ENCODE data around the gene ULK4.

The ULK4 gene

DNA sequence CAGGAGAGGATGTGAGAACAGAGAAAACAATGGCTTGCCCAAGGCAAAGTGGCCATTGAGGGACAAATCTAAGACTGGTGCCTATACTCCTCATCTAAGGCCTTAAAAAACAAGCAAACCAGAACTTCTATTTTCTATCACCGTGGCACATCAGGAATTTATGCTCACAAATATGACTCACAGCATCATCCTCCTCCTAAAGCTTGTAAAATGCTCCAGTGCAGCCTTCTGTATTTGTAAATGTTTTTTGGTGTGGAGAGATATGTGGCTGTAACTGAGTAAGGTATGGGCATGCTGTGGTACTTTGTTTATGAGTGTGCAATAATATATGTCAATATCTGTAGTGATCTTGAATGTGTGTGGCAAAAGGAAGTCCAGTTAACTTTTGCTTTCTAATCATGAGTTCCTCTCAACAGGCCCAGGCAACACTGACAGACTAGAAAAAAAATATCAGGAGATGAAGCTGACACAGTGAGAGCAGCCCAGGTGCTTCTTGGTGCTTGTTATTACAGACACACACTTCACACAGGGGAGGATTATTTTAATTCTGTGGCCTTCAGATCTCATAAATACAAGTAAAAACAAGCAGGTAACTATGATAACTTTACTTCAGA lies 702.3 kb downstream of the ULK4 start:
- no peak for DNase-seq (ENCODE audit: low spot score)

DNA sequence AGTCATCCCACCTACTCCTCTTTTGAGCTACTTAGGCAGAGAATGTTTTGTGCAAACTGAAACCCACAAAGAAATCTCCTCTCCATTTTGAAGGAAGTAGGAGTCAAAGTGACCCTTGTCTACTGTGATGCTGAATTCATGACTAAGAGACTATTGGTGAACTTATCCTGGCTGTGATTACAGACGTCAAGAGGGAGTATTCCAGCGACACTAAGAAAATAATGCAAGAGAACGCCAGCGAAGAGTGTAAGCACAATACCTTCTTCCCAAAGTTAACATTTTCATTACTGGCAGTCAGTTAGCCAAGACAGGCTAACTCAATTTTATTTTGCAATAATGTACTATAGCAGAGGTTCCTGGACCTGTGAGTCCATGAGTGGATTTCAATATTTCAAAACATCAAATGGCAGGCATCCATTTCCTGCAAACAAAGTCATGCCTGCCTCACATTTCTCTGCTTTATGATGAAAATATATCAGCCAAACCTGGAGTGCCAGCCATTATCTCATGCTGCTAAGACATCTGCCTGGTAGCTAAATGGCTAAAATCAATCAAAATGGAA lies 703.6 kb downstream of the ULK4 start:
- no peak for DNase-seq (ENCODE audit: low spot score)

DNA sequence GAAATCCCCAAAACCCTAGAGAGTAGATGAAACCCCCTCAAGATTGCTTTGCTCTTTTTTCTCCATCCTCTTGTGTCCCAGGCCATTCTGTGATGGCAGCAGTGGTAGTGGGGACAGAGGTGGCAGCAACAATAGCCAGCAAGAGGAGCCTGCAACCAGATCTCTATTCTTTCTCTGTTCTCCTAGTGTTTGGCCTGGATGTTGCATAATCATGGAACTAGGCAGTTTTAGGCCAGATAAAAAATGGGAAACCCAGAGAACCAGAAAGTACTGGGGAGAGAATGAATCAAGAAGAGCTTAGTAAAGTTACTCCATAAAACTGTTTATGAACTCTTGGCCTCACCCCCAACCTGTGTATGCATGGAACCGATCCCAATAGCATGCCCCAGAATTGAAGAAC lies 710.3 kb downstream of the ULK4 start:
- no peak for DNase-seq (ENCODE audit: low spot score)

DNA sequence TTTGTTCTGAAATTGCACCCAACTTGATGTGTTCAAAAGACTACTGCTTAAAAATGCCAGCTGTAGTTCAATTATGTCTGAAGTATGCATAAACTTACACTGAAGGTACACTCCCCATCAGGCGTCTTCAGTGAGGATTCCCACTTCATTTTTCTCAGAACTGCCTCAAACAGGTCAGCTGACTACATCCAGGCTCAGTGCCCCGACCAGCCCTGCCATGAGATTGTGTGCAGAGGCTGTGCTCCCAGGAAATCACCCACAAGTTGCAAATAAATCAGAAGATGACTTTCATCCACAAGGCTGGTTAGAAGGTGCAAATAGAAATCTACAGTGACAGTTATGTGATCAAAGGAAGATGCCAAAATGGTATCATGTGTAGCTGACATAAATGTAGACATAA lies 711.1 kb downstream of the ULK4 start:
- no peak for DNase-seq (ENCODE audit: low spot score)

DNA sequence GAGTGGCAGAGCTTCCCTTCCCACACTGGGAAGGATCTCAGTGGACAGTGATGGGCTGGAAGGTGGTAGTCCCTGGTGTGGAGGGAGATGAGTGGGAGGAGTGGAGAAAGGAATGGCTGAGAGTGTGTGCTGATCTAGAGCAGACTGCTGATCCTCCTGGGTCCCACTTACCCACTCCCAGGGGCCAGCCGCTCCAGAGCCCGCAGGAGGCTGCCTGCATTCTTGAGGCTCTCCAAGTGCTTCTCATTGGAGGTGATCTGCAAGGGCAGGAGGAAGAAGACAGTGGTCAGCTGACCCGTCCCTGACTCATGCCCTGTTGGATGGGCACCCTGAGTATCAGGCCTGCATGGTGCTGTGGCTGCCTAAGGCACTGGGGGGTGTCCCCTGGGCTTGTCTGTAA lies 712.6 kb downstream of the ULK4 start:
- DNase-seq (ENCODE audit: low spot score): no peak

DNA sequence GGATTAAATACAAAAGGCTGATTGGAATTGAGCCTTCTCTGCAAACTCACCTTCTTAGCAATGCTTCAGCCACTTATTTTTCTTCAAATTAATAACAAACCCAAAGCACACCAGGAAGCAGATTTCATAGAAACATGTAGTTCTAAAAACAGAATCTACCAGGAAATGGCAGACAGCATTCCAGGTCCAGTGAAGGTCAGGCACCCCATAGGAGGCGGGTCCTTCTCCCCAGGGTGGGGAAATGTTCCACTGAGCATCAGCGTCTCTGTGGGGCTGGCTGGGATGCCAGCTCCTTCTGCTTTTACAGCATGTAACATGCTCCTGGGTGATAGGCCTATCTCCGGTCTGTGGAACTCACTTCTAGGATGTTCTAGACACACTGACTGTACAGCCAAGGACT lies 713.4 kb downstream of the ULK4 start:
- DNase-seq (ENCODE audit: low spot score): no peak

DNA sequence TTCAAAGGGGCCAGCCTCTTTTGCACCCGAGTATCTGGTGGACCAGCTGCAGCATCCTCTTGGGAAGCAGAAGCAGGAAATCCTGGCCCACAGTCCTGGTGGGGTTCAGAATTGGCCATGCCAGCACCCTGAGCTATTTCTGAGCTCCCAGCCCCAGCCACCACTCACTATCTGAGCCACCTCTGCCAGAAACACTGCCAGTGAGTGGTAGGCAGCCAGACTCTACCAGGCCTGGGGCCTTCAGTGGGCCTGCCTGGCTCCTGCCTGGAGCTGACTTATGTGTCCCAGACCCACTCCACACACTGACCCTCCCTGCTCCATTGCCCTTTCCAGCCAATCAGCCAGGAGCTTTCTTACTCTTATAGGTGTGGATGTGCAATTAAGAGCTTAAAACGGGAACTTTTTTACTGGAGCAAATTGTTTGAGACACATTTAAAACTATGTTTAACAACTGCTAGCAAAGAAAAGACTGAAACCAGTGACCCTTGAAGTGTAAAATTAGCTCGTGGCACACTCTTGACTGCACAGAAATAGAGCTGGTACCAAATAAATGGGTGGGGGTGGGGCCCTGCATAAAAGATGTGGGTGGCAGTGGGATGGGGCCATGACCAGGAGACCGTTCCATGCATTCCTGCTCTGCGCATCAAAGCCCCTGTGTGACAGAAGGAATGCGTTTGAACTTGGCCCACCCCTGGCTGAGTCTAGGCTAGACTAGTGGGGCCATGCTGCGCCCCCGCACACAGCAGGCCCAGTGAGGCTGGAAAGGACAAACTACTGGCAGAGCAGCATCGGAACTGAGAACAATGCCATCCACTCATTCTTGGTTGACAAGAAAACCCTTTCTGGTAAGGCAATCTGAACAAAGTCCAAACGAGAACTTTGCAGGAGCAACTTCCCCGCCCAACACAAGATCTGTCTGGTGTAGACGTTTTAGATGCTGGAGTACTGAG lies 714.6 kb downstream of the ULK4 start:
- no peak for DNase-seq (ENCODE audit: low spot score)

DNA sequence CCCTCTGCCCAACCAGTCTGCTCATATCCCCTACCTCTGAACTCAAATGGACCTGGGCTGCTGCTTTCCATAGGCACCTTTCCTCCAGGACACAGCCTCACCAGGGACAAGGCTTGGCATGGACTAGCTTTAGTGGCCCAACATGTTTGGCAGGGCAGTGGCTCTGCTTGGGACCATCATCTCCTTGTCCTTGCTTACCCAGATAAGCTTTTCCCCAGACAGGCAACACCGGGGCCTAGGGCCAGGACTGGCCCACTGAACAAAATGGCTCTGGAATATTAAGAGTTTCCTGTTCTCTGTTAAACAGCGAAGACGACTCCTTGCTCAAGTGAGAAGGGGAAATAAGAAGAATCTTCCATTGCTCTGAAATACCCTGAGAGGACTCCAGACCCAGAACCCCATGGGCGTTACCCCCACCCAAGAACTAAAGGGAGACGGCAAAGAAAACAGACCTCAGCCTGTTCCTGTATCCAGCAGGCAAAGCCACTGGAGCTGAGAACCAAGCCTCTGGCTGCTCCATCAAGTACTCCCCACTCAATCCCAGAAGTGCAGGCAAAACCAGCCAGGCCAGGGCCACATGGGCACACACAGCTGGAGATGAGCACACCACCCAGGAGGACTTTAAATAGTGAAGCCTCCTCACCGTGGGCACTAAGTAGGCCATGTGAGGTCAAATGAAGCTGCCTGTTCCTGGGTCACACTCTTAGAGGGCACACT lies 717.1 kb downstream of the ULK4 start:
- no peak for DNase-seq (ENCODE audit: low spot score)

DNA sequence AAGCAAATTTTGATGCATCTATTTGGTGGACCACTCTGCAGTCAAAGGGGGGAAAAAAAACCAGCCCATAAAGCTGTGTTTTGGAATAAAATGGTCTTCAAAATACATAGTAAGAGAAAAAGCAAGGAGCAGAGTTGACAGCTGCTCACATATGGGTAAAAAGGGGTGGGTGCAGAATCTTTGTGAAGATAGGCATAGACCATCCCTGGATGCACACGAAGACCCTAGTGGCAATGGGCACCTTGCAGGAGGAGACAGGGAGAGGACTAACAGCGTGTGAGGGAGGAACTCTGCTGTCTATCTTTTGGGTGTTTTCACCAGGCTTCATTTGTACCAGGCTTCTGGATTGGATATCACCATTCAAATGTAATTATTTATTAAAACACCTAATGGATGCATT lies 718.7 kb downstream of the ULK4 start:
- DNase-seq (ENCODE audit: low spot score): no peak

DNA sequence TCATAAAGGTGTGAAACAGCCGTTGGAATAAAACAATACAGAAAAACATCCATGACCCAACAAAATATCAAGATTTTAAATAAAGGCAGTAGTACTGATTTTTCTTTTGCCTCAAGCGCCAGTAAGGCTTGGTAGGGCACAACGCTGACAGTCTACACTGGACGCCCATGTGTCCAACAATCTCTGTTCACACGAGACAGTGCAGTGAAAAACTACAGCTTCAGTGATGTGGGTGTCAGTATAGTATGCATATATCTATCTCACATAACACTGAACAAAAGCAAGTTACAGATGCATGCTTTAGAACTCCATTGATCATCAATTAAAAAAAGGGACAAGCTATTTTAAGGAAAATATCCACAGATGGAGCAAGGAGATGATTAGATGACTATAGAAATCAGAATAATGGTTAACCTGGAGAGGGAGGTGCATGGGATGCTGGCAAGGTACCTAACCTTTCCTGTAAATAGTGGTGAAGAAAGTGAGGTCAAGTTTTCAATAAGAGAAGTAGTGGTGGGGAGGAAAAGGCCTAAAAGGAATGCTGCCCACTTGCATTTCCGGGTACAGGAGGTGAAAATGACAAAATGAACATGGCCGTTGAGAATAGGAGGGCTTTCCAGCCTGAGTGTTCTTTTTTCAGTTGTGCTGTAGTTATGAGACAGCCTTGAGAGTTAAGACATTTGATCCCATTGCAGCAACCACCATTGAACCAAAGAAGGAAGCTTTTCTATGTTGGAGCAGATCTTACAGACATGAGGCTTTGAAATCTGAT lies 719.9 kb downstream of the ULK4 start:
- no peak for DNase-seq (ENCODE audit: low spot score)

DNA sequence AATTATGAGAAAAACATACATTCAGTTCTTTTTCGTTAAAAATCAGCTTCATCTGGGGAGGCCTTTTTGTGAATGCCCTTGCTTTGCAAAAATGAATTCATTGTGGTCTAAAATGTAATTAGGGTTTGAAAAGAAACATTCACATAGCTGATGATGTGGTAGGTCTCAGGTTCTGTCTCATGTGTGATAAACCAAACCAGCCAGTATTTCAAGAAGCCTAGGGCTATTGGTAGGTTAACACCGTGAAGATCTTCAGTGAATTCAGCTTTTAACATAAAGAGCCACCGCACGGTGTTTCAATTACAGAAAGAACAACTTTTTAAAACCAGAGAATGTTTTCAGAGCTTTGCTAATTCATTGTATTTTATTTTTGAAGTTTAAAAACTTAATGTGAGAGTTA lies 720.7 kb downstream of the ULK4 start:
- DNase-seq (ENCODE audit: low spot score): no peak

DNA sequence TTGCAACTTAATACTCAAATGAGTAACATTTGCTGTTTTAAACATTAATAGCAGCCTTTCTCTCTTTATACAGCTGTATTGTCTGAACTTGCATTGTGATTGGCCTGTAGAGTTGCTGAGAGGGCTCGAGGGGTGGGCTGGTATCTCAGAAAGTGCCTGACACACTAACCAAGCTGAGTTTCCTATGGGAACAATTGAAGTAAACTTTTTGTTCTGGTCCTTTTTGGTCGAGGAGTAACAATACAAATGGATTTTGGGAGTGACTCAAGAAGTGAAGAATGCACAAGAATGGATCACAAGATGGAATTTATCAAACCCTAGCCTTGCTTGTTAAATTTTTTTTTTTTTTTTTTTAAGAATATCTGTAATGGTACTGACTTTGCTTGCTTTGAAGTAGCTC lies 722.3 kb downstream of the ULK4 start:
- no peak for DNase-seq (ENCODE audit: low spot score)

DNA sequence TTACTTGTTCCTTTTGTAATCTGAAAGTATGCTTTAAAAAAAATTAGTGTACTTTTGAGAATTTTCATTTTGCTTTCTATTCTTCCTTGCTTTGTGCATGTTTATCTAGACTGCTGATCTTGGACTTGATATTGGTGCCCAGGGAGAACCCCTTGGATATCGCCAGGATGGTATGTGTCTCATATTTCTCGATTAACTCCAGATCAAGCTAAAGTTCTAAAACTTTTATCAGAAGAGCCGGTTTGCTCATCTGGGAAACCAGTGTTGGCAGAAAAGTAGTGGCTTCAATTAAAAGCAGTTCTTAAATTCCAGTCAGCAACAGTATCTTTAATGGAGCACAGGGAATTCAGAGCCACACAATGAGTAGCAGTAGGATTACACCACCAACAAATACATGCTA lies 724.0 kb downstream of the ULK4 start:
- no peak for DNase-seq (ENCODE audit: low spot score)

DNA sequence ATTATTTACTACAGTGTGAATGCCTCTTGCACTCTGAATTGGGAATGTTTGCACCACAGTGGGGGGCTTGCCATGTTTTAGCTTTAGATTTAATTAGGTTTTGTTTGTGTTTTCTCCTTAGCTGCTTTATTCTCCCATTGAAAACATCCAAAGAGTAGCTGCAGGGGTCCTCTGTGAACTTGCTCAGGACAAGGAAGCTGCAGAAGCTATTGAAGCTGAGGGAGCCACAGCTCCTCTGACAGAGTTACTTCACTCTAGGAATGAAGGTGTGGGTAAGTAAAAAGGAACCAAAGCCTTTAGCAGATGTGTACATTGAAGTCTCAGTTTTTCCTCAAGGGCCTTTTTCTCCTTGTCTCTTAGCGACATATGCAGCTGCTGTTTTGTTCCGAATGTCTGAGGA lies 725.7 kb downstream of the ULK4 start:
- no peak for DNase-seq (ENCODE audit: low spot score)

DNA sequence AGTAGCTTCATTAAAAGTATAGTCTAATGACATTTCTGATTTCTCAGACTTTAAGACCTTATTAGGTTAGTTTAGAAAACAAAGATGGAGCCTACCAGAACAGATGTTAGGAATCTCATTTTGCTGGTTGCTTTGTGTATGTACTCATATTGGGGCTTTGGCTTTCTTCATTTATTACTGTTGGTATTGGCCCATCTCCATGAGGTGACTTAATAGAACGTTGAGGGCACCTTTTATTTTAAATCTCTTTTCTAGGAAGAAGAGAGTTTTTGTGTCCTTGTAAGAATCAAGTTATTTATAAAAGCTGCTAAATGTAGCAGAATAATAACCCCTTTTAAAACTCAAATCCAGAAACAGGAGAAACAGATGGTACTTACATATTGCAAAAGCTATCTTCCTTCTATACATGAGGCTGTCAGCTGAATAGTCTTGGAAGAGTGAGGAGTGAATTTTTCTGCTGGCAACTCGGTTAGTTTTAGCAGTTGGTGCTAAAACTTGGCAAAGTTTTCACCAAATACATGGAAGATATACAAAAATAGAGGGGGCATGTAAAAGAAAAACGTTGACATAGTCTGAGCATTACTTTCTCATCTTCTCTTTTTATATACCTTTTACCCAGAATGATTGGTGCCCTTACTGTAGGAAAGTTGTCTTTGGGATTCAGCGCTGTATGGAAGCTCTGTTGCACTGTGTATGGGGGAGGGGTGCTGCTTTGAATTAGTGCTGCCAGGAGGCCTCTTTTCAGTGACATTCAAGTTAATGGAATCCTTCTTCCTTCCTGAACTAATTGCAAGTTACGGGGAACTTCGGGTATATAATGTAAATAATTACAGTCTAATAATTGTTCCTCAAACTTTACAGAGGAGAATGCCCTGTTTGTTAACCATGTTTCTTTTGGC lies 726.8 kb downstream of the ULK4 start:
- DNase-seq (ENCODE audit: low spot score): no peak

DNA sequence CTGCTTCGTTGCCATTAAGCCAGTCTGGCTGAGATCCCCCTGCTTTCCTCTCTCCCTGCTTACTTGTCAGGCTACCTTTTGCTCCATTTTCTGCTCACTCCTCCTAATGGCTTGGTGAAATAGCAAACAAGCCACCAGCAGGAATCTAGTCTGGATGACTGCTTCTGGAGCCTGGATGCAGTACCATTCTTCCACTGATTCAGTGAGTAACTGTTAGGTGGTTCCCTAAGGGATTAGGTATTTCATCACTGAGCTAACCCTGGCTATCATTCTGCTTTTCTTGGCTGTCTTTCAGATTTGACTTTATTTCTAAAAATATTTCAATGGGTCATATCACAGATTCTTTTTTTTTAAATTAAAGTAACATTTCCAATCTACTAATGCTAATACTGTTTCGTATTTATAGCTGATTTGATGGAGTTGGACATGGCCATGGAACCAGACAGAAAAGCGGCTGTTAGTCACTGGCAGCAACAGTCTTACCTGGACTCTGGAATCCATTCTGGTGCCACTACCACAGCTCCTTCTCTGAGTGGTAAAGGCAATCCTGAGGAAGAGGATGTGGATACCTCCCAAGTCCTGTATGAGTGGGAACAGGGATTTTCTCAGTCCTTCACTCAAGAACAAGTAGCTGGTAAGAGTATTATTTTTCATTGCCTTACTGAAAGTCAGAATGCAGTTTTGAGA lies 737.6 kb downstream of the ULK4 start:
- DNase-seq (ENCODE audit: low spot score): no peak

DNA sequence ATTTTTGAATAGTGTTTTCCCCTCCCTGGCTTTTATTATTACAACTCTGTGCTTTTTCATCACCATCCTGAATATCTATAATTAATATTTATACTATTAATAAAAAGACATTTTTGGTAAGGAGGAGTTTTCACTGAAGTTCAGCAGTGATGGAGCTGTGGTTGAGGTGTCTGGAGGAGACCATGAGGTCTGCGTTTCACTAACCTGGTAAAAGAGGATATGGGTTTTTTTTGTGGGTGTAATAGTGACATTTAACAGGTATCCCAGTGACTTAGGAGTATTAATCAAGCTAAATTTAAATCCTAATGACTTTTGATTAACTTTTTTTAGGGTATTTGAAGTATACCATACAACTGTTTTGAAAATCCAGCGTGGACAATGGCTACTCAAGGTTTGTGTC lies 738.2 kb downstream of the ULK4 start:
- no peak for DNase-seq (ENCODE audit: low spot score)

DNA sequence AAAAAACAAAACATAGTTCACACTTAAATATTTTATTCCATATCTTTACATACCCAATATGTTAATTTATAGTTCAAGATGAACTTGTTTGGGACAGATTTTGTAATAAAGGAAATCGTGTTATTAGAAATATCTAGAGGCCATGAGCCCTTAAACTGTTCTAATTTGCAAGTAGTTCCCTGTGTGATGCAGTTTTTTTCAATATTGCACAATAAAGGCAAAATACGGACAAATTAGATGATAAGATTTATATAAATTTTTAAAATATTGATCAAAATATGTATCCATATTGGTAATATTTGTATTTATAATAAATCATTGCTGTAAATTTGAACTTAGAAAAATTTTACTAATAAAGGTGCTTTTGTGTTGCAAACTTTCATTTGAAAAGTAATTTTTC lies 738.8 kb downstream of the ULK4 start:
- DNase-seq (ENCODE audit: low spot score): no peak

DNA sequence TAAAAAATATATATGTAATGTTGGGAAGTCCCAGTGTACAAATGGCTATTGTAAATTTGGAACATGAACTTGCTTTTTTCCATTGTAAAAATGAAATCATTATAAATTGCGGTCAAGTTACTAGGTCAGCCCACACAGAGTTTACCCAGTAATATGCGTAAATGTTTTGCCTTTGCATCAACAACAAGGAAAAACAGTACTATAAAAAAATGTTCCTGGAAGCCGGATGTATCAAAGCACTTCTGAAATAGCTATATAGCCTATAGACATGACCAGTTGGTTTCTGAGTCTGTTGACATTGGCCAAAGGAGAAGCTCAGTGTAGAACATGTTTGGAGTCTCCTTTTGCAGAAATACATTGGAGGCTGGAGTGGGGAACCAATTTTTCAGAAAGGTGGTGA lies 739.4 kb downstream of the ULK4 start:
- DNase-seq (ENCODE audit: low spot score): no peak

DNA sequence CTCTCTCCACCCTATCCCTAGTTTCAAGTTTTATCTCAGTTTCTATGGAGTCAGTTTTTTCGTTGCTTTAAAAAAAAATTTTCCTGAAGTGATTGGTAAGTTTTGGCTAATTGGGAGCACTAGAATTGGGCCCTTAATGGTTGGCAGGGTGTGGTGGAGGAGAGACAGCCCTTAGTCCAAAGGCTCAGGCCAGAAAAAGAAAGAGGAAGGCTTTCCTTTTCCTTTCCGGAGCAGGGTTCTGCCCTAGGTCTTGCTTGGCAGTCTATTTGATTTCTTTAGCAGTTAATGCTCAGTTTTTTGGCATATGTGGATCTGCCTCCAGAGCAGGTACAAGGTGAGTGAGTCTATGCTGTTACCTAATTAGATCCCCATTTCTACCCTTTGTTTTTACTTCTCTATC lies 739.9 kb downstream of the ULK4 start:
- no peak for DNase-seq (ENCODE audit: low spot score)
